ENCODE data around the gene SYT15B. TPM values are rescaled to one million over a fixed set of nuclear protein-coding genes. Genes with fewer than 3 reads are reported as not detected.
"Not testable (repeated sequence)": the region's sequence is repeated elsewhere in the genome, so short reads cannot be mapped to it uniquely, and the experiment has no call there.

The SYT15B gene
- total RNA-seq, 1 donor from 2014 or later = 1.3 TPM

DNA sequence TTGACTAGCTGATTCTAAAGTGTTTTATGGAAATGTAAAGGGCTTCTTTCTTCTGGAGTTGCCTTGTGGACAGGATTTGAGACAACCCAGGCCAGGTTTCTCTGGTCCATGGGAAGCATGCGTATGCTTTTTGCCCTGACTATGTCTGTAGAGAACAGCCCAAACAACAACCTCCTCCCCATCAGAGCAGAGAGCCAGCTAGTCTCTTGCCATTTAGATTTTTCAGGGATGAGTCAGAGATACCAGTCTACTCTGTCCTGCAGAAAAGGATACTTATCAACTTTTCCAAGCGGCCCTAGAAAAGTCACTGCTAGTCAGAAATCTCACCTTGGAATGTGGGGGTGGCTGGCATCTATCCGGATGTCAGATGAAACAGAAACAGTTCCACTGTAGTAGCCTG is 11.6 kb downstream of the SYT15B start:
- H3K36me3 Mint-ChIP-seq; H3K4me1 Mint-ChIP-seq; H3K27me3 Mint-ChIP-seq (ENCODE audit: low read depth); H3K4me3 Mint-ChIP-seq; DNase-seq (ENCODE audit: low spot score in 2 of 2, unreplicated experiment in 2 of 2); H3K9me3 Mint-ChIP-seq; H3K27ac Mint-ChIP-seq: not testable (repeated sequence)

DNA sequence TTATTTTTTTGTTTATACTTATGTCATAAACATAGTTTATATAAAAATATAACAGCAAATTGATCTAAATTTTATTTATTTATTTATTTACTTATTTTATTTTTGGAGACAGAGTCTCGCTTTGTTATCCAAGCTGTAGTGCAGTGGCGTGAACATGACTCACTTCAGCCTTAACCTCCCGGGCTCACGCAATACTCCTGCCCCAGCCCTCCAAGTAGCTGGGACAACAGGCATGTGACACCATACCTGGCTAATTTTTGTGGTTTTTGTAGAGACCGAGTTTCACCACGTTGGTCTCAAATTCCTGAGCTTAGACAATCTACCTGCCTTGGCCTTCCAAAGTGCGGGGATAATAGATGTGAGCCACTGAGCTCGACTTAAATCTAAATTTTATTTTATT is 13.0 kb downstream of the SYT15B start:
- not testable (repeated sequence) for DNase-seq (ENCODE audit: low spot score in 2 of 2, unreplicated experiment in 2 of 2); H3K27ac Mint-ChIP-seq; H3K9me3 Mint-ChIP-seq; H3K36me3 Mint-ChIP-seq; H3K4me3 Mint-ChIP-seq; H3K27me3 Mint-ChIP-seq (ENCODE audit: low read depth); H3K4me1 Mint-ChIP-seq

DNA sequence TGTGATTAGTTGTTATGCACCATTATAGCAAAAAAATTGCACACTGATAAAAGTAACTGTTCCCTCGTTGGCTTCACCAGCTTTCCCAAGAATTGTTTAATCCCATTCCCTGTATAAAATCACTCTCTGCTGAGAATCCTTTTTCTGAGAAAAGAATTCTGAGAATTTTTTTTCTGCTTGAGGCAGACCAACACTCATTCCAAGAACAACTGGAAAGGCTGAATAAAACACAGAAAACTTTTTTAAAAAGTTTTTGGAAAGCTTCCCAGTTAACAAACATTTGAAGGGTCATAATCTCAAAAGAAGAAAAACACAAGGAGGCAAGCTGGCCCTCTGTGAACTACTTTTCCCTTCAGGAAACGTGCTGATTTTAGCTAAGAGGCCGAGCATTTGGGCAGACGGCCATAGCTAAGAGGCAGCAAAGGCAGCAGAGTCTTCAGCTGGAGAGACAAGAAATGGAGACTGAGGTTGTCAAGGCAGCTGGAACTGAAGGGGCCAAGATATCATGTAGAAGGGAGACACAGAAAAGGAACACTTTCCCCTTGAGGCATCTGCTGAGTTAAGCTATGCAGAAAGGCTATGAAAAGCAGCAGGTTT is 16.5 kb downstream of the SYT15B start:
- not testable (repeated sequence) for H3K27me3 Mint-ChIP-seq (ENCODE audit: low read depth); H3K9me3 Mint-ChIP-seq; H3K36me3 Mint-ChIP-seq; DNase-seq (ENCODE audit: low spot score in 2 of 2, unreplicated experiment in 2 of 2); H3K4me3 Mint-ChIP-seq; H3K4me1 Mint-ChIP-seq
- H3K27ac Mint-ChIP-seq = peak overlapping the region; percentile 86

DNA sequence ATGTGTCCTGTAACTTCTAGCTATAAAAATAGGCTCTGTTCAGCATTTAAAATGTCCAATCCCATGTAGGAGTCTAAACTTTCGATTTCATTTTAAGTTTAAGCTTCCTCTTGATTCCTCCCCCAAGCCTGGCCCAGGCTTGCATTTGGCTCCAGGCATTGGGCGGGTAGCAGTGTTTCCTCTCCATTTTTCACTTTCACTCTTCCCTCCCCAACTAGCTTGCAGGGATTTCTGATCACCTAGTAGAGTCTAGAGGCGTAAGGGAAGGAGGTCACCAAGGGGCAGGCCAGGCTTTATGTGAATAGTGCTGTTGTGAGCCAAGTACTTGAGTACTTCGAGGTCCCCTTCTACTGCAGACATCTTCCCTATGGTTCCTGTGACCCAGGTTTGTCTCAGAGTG is 18.5 kb downstream of the SYT15B start:
- DNase-seq (ENCODE audit: low spot score in 2 of 2, unreplicated experiment in 2 of 2); H3K27ac Mint-ChIP-seq; H3K27me3 Mint-ChIP-seq (ENCODE audit: low read depth); H3K36me3 Mint-ChIP-seq; H3K4me3 Mint-ChIP-seq; H3K9me3 Mint-ChIP-seq; H3K4me1 Mint-ChIP-seq: not testable (repeated sequence)

DNA sequence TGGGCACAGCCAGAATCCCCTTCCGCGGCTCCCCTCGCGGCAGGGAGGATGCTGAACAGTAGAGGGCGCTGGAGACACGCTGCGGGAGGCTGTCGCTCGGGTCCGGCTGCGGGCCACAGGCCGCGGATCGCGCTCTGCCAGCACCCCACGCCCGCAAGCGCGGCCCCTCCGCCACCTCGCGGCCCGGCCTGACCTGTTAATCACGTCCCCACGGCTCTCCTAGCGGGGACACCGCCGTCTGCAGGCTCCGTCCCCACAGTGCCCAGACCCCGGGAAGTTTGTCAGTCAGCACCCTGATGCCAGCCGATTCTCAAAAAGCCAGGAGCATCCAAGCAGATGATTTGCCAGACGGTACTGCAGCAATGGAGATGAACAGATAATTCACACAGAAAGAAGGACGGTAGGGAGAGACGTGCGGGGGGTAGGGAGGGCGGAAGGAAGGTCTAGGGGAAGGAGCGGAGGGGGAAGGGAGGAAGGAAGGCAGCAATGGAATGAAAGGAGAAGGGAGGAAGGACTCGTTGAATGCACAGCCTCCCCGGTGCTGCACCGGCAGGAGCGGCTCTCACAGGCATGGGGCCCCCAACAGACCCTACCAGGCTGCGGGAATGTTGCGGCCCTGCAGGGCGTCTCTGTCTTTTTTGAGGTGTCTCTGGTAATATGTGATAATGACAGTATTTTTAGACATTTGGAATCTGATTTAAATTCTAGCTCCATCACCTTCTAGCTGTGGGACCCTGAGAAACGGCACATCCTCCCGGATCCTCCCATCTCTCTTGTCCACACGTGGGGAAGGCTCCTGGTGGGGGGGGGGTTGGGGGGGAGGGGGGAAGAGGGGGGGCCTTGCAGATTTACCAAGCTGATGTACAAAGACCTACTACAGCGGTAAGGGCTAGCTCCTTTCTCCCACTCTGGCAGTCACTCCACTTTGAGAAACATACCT is 19.5 kb downstream of the SYT15B start:
- H3K27me3 Mint-ChIP-seq (ENCODE audit: low read depth); H3K4me1 Mint-ChIP-seq; H3K36me3 Mint-ChIP-seq; H3K9me3 Mint-ChIP-seq; H3K27ac Mint-ChIP-seq: not testable (repeated sequence)
- DNase-seq (ENCODE audit: low spot score in 2 of 2, unreplicated experiment in 2 of 2) = peak in 1 of 2 experiments; percentile 51
- peak overlapping the region; percentile 62 for H3K4me3 Mint-ChIP-seq

DNA sequence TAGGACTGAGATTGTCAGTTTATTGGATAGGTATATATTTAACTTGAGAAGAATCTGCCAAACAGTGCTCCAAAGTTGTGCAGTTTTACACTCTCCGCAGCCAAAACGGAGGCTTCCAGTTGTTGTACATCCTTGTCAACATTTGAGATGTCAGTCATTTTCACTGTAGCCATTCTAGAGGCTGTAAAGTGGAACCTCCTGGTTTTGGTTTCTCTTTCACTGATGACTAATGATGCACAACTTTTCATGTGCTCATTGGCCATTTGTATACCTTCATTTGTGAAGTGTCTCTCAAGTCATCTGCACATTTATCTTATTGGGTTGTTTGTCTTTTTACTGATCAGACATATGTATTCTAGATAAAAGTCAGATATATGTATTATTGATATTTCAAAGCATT is 22.5 kb downstream of the SYT15B start:
- not testable (repeated sequence) for H3K4me1 Mint-ChIP-seq; H3K36me3 Mint-ChIP-seq; DNase-seq (ENCODE audit: low spot score in 2 of 2, unreplicated experiment in 2 of 2); H3K9me3 Mint-ChIP-seq; H3K27me3 Mint-ChIP-seq (ENCODE audit: low read depth); H3K4me3 Mint-ChIP-seq; H3K27ac Mint-ChIP-seq

DNA sequence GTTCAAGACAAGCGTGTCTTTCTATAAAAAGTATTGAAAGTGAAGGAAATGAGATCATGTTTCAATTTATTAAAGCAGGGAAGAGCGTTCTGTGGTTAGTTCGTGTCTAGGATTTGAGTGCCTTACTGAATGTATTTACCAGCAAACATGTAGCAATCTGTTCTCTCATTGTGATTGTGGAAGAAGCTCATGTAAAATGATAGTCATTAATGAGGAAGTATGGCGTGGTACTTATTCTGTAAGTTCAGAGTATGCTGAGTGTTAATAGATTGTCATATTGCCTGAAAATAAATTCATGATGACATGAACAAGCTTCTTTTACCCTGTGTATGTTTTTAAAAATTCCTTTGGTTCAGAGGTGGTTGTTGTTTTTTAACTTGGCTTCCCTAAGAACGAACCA is 32.5 kb downstream of the SYT15B start:
- H3K27me3 Mint-ChIP-seq (ENCODE audit: low read depth); H3K4me1 Mint-ChIP-seq; H3K9me3 Mint-ChIP-seq; H3K27ac Mint-ChIP-seq; H3K4me3 Mint-ChIP-seq; H3K36me3 Mint-ChIP-seq; DNase-seq (ENCODE audit: low spot score in 2 of 2, unreplicated experiment in 2 of 2): not testable (repeated sequence)

DNA sequence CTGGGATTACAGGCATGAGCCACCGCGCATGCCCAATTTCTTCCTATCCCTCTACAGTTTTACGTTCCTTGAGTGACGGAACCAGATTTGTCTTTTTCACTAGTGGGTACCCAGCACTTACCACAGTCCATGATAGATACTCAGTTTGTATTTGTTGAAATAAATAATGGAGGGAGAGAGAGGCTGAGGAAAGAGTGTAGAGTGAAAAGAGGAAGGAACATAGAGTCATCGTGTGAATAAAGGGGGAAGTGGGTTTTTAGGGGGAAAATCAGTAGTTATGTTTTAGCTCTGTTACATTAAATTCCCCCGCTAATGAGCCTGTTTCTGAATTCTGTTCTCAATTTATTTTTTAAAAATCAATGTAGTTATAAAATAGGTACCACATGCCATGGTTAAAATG is 37.7 kb downstream of the SYT15B start:
- H3K27me3 Mint-ChIP-seq (ENCODE audit: low read depth); H3K36me3 Mint-ChIP-seq: not testable (repeated sequence)

DNA sequence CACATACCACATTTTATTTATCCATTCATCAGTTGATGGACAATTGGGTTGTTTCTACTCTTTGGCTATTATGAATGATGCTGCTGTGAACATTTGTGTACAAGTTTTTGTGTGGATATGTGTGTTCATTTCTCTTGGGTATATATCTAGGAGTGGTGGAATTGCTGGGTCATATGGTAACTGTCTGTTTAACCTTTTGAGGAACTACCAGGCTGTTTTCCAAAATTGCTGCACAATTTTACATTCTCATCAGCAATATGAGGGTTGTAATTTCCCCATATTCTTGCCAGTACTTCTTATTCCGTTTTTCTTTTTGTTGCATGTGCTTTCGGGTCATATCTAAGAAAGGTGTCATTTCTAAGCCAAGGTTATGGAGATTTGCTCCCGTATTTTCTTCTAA is 38.3 kb downstream of the SYT15B start:
- H3K27me3 Mint-ChIP-seq (ENCODE audit: low read depth); H3K27ac Mint-ChIP-seq; DNase-seq (ENCODE audit: low spot score in 2 of 2, unreplicated experiment in 2 of 2); H3K36me3 Mint-ChIP-seq; H3K4me1 Mint-ChIP-seq; H3K4me3 Mint-ChIP-seq; H3K9me3 Mint-ChIP-seq: not testable (repeated sequence)

More for the DNA sequence above, 37.7 kb downstream of the SYT15B start:
- H3K4me1 Mint-ChIP-seq; H3K9me3 Mint-ChIP-seq; DNase-seq (ENCODE audit: low spot score in 2 of 2, unreplicated experiment in 2 of 2); H3K4me3 Mint-ChIP-seq; H3K27ac Mint-ChIP-seq: not testable (repeated sequence)

DNA sequence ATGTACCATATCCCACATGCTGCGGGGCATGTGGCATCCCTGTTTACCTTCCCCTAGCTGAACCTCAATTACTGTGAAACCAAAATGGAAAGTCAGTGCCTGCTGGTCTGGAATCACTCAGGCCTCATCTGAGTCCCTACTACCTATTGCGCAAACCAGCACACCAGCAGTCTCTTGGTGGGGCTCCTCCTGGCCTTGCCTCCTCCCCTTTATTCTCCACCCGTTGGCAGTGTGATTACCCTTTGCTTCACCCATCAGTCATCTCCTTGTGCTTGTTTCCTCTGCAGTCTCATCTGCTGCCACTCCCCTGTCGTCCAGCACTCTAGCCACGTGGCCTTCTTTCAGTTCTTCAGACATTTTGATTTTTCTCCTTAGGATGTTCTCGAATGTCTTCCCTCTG is 39.3 kb downstream of the SYT15B start:
- DNase-seq (ENCODE audit: low spot score in 2 of 2, unreplicated experiment in 2 of 2); H3K9me3 Mint-ChIP-seq; H3K27me3 Mint-ChIP-seq (ENCODE audit: low read depth); H3K27ac Mint-ChIP-seq; H3K36me3 Mint-ChIP-seq; H3K4me3 Mint-ChIP-seq; H3K4me1 Mint-ChIP-seq: not testable (repeated sequence)

DNA sequence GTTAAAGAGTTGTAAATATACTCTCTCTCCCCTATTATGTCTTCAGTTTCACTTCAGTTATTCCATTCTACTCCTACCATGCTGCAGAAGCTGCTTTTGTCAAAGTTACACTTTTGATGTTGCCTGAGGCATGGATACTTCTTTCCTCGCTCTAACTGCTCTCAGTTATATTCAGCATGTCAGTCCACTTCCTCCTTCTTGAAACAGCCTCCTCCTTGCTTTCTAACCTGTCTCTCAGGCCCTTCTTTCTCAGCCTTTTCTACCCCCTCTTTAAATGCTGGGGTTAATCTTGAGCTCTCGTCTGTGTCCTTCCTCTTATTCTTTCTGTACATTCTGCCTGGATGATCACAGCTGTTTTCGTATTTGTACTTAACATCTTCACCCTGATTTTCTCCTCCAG is 40.0 kb downstream of the SYT15B start:
- not testable (repeated sequence) for H3K27ac Mint-ChIP-seq; H3K27me3 Mint-ChIP-seq (ENCODE audit: low read depth); H3K9me3 Mint-ChIP-seq; DNase-seq (ENCODE audit: low spot score in 2 of 2, unreplicated experiment in 2 of 2); H3K36me3 Mint-ChIP-seq; H3K4me1 Mint-ChIP-seq; H3K4me3 Mint-ChIP-seq

DNA sequence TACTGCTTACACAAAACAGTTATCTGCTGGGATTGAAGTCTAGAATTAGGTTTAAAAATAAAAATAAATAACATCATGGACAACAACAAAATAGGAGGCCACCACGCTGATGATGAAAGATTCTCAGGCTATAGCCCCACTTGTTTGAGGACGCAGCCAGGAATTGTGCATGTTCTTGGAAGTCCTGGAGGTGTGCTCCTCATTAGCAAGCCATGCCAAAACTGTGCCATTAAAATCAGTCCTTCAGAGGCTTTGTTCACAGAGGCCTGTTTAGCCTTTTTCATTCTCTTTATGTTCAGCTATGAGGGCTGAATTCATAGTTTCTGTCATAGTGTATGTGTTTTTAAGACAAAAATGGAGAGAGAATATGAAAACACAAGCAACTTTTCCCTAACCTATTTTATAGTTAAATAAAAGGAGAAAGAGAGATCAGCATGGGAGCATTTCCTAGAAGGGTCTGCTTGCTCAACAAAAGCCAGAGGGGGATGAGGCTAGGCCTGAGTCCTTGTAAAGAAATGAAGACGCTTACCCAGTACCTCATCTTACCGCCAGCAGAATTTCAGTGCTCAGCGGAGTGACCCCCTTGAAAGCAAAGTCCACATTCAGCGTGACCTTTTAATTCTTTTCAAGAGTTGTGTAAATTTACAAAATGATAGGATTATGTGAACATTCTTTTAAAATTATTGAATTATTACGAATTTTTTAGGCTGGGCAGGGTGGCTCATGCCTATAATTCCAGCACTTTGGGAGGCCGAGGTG is 46.2 kb downstream of the SYT15B start:
- H3K36me3 Mint-ChIP-seq; H3K9me3 Mint-ChIP-seq; DNase-seq (ENCODE audit: low spot score in 2 of 2, unreplicated experiment in 2 of 2); H3K4me1 Mint-ChIP-seq; H3K27me3 Mint-ChIP-seq (ENCODE audit: low read depth); H3K4me3 Mint-ChIP-seq; H3K27ac Mint-ChIP-seq: not testable (repeated sequence)
